ENCODE measurements around the gene OR4K2.
"Not testable (repeated sequence)": the region's sequence is repeated elsewhere in the genome, so short reads cannot be mapped to it uniquely, and the experiment has no call there.

Gene OR4K2

GRCh38 chr14:19874842-19875241, at the start of gene OR4K2:
Gene OR4K2, plus strand, starts transcription at chr14:19875142. Its CDS starts 1,126 bp downstream, at chr14:19876268.
- Histone ChIP-seq H3K4me3 (ENCODE audit: low read depth, low read length) (no peak within 1 kb of the TSS), H3K79me2 (ENCODE audit: control insufficient read depth, insufficient read depth, low read length, unreplicated experiment) (no peaks in the 10 kb centered on the region), H3K27me3 (ENCODE audit: insufficient read depth, low read length) (no peaks in the 10 kb centered on the region), H2AFZ (ENCODE audit: low read length, unreplicated experiment) (no peak within 1 kb of the TSS), H3K27ac (ENCODE audit: low read depth, low read length) (no peak within 1 kb of the TSS), H3K4me1 (ENCODE audit: control insufficient read depth, insufficient read depth, low read length, unreplicated experiment) (no peaks in the 10 kb centered on the region), H3K36me3 (ENCODE audit: insufficient read depth, low read length) (no peaks in the 10 kb centered on the region)

DNA sequence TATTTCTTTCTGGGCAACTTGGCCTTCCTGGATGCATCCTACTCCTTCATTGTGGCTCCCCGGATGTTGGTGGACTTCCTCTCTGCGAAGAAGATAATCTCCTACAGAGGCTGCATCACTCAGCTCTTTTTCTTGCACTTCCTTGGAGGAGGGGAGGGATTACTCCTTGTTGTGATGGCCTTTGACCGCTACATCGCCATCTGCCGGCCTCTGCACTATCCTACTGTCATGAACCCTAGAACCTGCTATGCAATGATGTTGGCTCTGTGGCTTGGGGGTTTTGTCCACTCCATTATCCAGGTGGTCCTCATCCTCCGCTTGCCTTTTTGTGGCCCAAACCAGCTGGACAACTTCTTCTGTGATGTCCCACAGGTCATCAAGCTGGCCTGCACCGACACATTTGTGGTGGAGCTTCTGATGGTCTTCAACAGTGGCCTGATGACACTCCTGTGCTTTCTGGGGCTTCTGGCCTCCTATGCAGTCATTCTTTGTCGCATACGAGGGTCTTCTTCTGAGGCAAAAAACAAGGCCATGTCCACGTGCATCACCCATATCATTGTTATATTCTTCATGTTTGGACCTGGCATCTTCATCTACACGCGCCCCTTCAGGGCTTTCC, 47.2 kb upstream of the OR4K2 start:
- not testable (repeated sequence) for H3K27me3 ChIP-seq (ENCODE audit: insufficient read depth, low read length); H2AFZ ChIP-seq (ENCODE audit: low read length, unreplicated experiment); H3K27ac ChIP-seq (ENCODE audit: low read depth, low read length); H3K36me3 ChIP-seq (ENCODE audit: insufficient read depth, low read length); H3K4me3 ChIP-seq (ENCODE audit: low read depth, low read length); H3K79me2 ChIP-seq (ENCODE audit: control insufficient read depth, insufficient read depth, low read length, unreplicated experiment)
- peaks cover 14% of the 10 kb centered on the region for H3K4me1 ChIP-seq (ENCODE audit: control insufficient read depth, insufficient read depth, low read length, unreplicated experiment)

GRCh38 chr14:19828314-19828713, 46.6 kb upstream of the OR4K2 start:
- H3K36me3 ChIP-seq (ENCODE audit: insufficient read depth, low read length): no peaks in the 10 kb centered on the region
- peaks cover 10% of the 10 kb centered on the region for H3K4me1 ChIP-seq (ENCODE audit: control insufficient read depth, insufficient read depth, low read length, unreplicated experiment)
- H3K27me3 ChIP-seq (ENCODE audit: insufficient read depth, low read length): no peaks in the 10 kb centered on the region
- H2AFZ ChIP-seq (ENCODE audit: low read length, unreplicated experiment): no peak overlapping the region
- H3K4me3 ChIP-seq (ENCODE audit: low read depth, low read length): no peak overlapping the region
- H3K27ac ChIP-seq (ENCODE audit: low read depth, low read length): no peak overlapping the region
- no peaks in the 10 kb centered on the region for H3K79me2 ChIP-seq (ENCODE audit: control insufficient read depth, insufficient read depth, low read length, unreplicated experiment)

GRCh38 chr14:19834203-19834848, 40.6 kb upstream of the OR4K2 start:
- H3K79me2 ChIP-seq (ENCODE audit: control insufficient read depth, insufficient read depth, low read length, unreplicated experiment); H3K4me3 ChIP-seq (ENCODE audit: low read depth, low read length); H2AFZ ChIP-seq (ENCODE audit: low read length, unreplicated experiment); H3K27me3 ChIP-seq (ENCODE audit: insufficient read depth, low read length); H3K27ac ChIP-seq (ENCODE audit: low read depth, low read length); H3K4me1 ChIP-seq (ENCODE audit: control insufficient read depth, insufficient read depth, low read length, unreplicated experiment); H3K36me3 ChIP-seq (ENCODE audit: insufficient read depth, low read length): not testable (repeated sequence)

GRCh38 chr14:19838433-19838832, 36.5 kb upstream of the OR4K2 start:
- no peaks in the 10 kb centered on the region for H3K36me3 ChIP-seq (ENCODE audit: insufficient read depth, low read length)
- H3K4me1 ChIP-seq (ENCODE audit: control insufficient read depth, insufficient read depth, low read length, unreplicated experiment): no peaks in the 10 kb centered on the region
- no peak overlapping the region for H3K4me3 ChIP-seq (ENCODE audit: low read depth, low read length)
- no peak overlapping the region for H2AFZ ChIP-seq (ENCODE audit: low read length, unreplicated experiment)
- H3K27me3 ChIP-seq (ENCODE audit: insufficient read depth, low read length): no peaks in the 10 kb centered on the region
- H3K79me2 ChIP-seq (ENCODE audit: control insufficient read depth, insufficient read depth, low read length, unreplicated experiment): no peaks in the 10 kb centered on the region
- no peak overlapping the region for H3K27ac ChIP-seq (ENCODE audit: low read depth, low read length)

- no peaks in the 10 kb centered on the region for H3K4me1 ChIP-seq (ENCODE audit: control insufficient read depth, insufficient read depth, low read length, unreplicated experiment)
- no peak overlapping the region for H3K27ac ChIP-seq (ENCODE audit: low read depth, low read length)
- H3K79me2 ChIP-seq (ENCODE audit: control insufficient read depth, insufficient read depth, low read length, unreplicated experiment): no peaks in the 10 kb centered on the region
- no peak overlapping the region for H3K4me3 ChIP-seq (ENCODE audit: low read depth, low read length)
- H2AFZ ChIP-seq (ENCODE audit: low read length, unreplicated experiment): no peak overlapping the region
- H3K36me3 ChIP-seq (ENCODE audit: insufficient read depth, low read length): no peaks in the 10 kb centered on the region
- H3K27me3 ChIP-seq (ENCODE audit: insufficient read depth, low read length): no peaks in the 10 kb centered on the region
Observed at GRCh38 chr14:19851365-19851764, 23.6 kb upstream of the OR4K2 start.

DNA sequence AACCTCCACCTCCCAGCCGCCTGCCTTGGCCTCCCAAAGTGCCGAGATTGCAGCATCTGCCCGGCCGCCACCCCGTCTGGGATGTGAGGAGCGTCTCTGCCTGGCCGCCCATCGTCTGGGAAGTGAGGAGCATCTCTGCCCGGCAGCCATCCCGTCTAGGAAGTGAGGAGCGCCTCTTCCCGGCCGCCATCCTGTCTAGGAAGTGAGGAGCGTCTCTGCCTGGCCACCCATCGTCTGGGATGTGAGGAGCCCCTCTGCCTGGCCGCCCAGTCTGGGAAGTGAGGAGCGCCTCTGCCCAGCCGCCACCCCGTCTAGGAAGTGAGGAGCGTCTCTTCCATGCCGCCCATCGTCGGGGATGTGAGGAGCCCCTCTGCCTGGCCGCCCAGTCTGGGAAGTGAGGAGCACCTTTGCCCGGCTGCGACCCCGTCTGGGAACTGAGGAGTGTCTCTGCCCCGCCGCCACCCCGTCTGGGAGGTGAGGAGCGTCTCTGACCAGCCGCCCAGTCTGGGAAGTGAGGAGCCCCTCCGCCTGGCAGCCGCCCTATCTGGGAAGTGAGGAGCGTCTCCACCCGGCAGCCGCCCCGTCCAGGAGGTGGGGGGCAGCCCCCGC, 8.8 kb upstream of the OR4K2 start:
- not testable (repeated sequence) for H3K27me3 ChIP-seq (ENCODE audit: insufficient read depth, low read length); H3K27ac ChIP-seq (ENCODE audit: low read depth, low read length); H3K36me3 ChIP-seq (ENCODE audit: insufficient read depth, low read length); H3K79me2 ChIP-seq (ENCODE audit: control insufficient read depth, insufficient read depth, low read length, unreplicated experiment); H3K4me1 ChIP-seq (ENCODE audit: control insufficient read depth, insufficient read depth, low read length, unreplicated experiment); H3K4me3 ChIP-seq (ENCODE audit: low read depth, low read length); H2AFZ ChIP-seq (ENCODE audit: low read length, unreplicated experiment)

- Histone ChIP-seq H3K4me1 (ENCODE audit: control insufficient read depth, insufficient read depth, low read length, unreplicated experiment) (no peaks in the 10 kb centered on the region), H3K79me2 (ENCODE audit: control insufficient read depth, insufficient read depth, low read length, unreplicated experiment) (no peaks in the 10 kb centered on the region), H3K27ac (ENCODE audit: low read depth, low read length) (no peak overlapping the region), H2AFZ (ENCODE audit: low read length, unreplicated experiment) (peak overlapping the region; percentile 16), H3K36me3 (ENCODE audit: insufficient read depth, low read length) (no peaks in the 10 kb centered on the region), H3K27me3 (ENCODE audit: insufficient read depth, low read length) (no peaks in the 10 kb centered on the region), H3K4me3 (ENCODE audit: low read depth, low read length) (no peak overlapping the region)
Observed at GRCh38 chr14:19873178-19873577, 1.8 kb upstream of the OR4K2 start.

DNA sequence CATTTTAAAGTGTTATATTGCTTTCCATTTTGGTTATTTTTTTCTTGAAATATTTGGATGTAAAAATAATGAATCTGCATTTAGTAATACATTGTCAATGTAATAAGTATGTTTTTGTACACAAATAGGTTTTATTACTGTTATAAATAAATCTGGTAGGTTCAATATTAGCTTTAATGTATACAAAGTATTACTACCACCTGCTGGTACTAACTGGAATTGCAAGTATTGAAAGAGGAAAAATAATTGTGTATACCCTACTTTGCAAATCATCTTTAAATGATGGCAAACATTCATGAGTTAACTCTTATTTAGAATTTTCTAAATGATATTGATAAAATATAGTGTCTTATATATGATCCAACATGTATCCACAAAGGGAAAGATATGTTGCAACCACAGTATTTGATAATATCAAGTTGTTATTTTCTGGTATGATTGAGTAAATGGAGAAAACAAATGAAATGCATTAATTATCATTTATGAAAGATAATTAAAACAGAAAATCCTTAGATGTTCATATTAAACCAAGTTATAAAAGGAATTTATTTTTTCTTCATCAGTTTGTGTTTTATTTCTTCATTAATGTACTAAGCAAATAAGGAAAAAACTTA, 3.2 kb downstream of the OR4K2 start:
- Histone ChIP-seq H2AFZ (ENCODE audit: low read length, unreplicated experiment) (no peak overlapping the region), H3K4me1 (ENCODE audit: control insufficient read depth, insufficient read depth, low read length, unreplicated experiment) (no peaks in the 10 kb centered on the region), H3K79me2 (ENCODE audit: control insufficient read depth, insufficient read depth, low read length, unreplicated experiment) (no peaks in the 10 kb centered on the region), H3K27ac (ENCODE audit: low read depth, low read length) (no peak overlapping the region), H3K27me3 (ENCODE audit: insufficient read depth, low read length) (peaks cover 11% of the 10 kb centered on the region), H3K4me3 (ENCODE audit: low read depth, low read length) (no peak overlapping the region), H3K36me3 (ENCODE audit: insufficient read depth, low read length) (no peaks in the 10 kb centered on the region)

DNA sequence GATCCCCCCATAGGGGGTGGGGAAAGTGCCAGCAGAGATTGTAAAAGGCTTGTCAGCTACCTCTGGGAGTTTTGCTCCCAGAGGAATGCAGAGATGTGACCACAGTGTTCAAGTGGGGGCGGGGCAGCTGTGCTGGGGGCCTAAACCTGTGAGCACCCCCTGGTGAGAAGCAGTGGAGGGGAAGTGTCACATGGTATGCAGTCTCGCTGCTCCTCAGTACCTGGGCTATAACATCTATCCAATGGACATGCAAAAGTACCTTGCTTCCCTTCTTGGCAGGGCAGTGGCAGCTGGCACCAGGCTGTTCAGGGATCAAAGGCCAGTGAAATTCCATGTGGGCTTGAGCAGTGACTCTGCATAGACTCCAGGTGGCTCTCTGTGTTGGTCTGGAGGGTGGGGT, 20.3 kb downstream of the OR4K2 start:
- no peak overlapping the region for H3K27ac ChIP-seq (ENCODE audit: low read depth, low read length)
- no peaks in the 10 kb centered on the region for H3K27me3 ChIP-seq (ENCODE audit: insufficient read depth, low read length)
- no peaks in the 10 kb centered on the region for H3K79me2 ChIP-seq (ENCODE audit: control insufficient read depth, insufficient read depth, low read length, unreplicated experiment)
- H3K4me1 ChIP-seq (ENCODE audit: control insufficient read depth, insufficient read depth, low read length, unreplicated experiment): no peaks in the 10 kb centered on the region
- no peak overlapping the region for H3K4me3 ChIP-seq (ENCODE audit: low read depth, low read length)
- H3K36me3 ChIP-seq (ENCODE audit: insufficient read depth, low read length): no peaks in the 10 kb centered on the region
- H2AFZ ChIP-seq (ENCODE audit: low read length, unreplicated experiment): no peak overlapping the region

DNA sequence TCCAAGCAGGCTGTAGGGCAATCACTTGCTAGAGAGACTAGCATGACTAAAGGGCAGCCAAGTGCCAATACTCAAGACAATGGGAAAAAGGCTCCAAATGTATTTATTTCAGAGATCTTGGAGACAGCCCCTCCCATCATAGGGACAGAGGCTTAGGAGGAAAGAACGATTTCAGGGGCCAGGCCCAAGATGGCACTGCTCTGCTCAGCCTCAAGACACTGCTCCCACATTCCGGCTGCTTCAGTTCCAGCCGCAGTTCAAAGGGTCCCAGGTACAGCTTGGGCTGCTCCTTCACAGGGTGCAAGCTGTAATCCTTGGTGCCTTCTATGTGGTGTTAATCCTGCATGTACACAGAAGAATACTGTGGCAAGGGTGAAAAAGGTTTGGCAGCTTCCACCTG, 26.1 kb downstream of the OR4K2 start:
- Histone ChIP-seq H2AFZ (ENCODE audit: low read length, unreplicated experiment) (no peak overlapping the region), H3K36me3 (ENCODE audit: insufficient read depth, low read length) (no peaks in the 10 kb centered on the region), H3K79me2 (ENCODE audit: control insufficient read depth, insufficient read depth, low read length, unreplicated experiment) (no peaks in the 10 kb centered on the region), H3K4me3 (ENCODE audit: low read depth, low read length) (no peak overlapping the region), H3K27me3 (ENCODE audit: insufficient read depth, low read length) (no peaks in the 10 kb centered on the region), H3K4me1 (ENCODE audit: control insufficient read depth, insufficient read depth, low read length, unreplicated experiment) (no peaks in the 10 kb centered on the region), H3K27ac (ENCODE audit: low read depth, low read length) (no peak overlapping the region)

Measured in ACC112 (cell line).